ENCODE data around the gene C11orf21.

Gene C11orf21

DNA sequence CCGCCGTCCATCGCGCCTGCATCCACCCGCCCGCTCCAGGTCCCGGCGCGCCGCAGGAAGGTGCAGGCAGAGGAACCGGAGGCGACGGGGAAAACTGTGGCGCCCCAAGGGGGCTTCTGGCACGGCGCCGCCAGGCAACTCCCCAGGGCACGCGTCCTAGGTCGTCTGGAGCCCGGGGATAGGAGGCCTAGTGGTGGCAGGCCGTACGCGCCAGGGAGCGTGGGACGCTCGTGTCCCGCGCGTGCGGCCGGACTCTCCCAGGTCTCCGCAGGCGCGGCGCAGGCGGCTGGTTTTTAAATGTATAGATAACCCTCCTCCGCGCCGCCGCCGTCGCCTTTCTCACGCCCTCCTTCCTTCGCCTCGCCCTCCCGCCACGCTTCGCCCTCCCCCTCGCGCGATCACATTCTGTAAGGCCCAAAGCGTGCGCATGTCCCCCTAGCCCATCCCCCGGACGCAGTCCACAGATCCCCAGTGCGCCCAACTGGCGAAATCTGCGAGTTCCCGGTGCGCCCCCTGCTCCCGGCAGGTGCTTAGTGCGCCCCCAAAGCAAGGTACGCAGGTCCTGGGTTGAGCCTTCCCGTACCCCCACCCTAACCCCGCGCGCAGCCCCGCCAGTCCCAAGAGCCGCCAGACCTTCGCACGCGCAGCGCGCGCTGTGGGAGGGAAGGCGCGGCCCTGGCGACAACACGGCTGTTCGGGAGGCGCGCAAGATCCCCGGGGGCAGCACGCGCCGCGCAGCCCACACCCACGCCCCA lies 31.2 kb downstream of the C11orf21 start, which contains the start of gene ASCL2:
Gene ASCL2 (minus strand): TSS at position 267 of the 755 bp plus-strand sequence. CDS start 256 bp downstream, at position 11.
- DNase-seq = no peak

DNA sequence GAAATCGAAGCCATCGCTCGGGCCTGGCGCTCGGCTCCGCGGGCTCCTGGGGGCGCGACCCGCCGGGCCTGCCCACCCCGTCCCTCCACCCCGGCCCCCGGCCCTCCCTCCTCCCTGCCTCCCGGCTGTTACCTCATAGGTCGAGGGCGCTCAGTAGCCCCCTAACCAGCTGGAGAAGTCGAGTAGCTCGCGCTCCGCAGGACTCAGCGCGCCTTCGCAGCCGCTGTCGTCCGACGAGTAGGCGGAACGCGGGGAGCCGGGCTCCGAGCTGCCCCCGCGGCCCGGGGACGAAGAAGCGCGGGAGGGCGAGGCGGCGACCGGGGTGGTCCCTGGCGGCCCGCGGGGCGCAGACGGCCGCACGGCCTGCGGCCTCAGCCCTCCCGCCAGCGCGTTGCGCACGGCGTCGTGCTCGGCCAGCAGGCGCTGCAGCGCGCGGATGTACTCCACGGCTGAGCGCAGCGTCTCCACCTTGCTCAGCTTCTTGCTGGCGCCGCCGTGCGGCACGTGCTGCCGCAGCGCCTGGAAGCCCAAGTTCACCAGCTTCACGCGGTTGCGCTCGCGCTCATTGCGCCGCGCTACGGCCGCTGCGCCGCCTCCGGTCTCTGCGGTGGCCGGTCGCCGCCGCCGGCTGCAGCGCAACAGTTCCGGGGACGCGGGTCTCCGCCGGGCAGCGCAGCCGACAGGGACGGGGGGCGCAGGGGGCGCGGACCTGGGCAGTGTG lies 32.0 kb downstream of the C11orf21 start:
- peak in 2 of 4 experiments; percentile 11 to 30 for DNase-seq

DNA sequence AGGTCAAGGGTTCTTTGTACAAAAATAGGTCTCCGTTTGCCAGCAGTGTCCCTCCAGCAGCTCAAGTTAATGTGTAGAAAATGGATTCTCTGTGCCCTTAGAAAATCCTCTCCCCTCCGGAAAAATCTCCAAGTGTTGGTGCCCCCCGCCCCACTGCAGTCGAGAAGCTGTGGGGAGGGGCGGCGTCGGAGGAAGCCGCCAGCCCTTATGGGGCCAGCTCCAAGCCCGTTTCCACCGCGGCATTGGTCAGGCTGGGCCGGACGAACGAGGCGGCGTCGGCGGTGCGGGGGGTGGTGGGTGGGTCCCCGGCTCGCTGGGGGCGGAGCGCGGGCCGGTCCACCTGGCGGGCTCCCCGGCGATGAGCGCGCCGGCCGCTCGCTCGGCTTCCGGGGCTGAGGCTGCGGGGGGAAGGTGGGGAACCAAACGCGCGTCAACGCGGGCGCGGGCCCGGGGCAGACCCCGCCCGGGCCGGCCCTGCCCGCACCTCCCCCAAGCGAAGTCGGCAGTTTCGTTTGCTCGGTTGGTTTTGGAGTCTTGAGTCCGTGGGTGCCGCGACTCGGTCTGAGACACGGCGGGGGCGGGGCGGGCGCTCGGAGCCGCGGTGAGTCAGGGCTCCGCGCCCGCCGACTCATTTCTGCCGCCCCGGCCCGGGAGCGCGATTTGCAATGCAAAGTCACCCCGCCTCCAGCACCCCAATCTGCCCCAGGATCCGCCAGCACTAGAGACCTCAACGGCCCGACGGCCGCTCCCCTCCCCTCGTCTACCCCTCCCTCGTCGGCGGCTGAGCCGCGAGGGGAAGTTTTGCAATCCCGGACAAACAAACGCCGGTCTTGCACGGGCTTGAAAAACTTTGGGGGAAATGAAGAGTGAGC lies 32.8 kb downstream of the C11orf21 start:
- peak in 3 of 4 experiments; percentile 25 to 54 (median 33) for DNase-seq

DNA sequence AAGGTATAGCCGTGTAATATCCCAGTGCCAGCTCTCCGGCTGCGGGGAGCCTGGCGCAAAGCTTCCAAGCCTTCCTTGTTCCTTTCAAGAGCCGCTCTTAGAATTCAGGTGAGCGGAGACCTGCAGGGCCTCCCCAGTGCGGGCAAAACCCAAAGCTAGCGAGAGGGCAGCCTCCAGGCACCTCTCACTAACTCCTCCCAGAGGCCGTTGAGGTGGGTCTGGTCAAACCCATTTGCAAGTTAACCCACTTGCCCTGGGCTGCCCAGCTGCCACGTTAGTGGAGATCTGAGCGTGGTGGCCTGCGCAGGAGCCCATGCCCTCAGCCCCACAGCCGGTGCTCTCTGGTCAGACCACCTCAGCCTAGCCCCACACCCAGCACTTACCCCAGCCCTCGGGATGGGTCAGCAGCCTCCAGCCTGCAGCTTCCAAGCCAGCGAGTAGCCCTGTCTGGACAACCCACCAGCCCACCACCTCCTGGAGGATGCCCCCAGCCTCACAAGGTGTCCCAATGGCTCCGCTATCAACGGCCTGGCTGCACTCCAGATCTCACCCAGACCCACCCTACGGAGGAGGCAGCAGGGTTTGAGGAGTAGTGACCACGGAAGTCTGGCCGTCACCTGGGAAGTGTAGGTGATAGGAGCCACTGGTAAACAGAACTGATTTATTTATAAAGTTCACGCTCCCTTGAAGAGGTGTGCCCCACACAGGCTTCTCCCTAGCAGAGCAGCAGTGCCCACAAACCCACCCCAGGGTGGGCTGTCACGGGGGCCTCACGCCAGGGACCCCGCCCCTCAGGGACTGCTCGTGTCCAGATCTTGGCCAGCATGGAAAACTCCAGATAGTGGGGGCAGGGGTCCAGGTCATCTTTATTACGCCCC lies 33.6 kb downstream of the C11orf21 start:
- DNase-seq = no peak

DNA sequence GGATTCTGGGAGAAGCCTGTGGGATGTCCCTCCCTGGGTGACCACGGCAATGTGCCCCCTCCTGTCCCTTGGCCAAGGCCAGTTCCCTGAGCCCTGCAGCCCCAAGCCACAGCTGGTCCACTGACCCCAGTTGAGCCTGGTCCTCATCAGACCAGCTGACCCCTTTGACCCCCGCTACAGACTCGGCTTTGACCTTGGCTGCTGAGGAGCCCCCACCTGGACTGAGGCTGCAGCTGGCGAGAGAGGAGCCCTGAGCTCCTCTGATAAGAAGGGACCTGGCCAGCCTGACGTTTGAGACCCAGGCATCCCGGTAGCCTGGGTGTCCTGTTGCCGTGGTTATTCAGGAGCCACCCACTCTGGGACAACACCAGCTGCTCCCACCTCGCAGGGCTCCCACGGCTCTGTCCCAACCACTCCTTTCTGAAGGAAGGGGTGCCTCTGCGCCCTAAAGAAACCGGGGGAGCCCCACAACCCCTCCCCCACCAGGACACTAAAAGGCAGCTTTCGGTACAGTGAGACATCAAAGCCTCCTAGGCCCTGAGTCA lies 34.3 kb downstream of the C11orf21 start:
- DNase-seq = no peak

DNA sequence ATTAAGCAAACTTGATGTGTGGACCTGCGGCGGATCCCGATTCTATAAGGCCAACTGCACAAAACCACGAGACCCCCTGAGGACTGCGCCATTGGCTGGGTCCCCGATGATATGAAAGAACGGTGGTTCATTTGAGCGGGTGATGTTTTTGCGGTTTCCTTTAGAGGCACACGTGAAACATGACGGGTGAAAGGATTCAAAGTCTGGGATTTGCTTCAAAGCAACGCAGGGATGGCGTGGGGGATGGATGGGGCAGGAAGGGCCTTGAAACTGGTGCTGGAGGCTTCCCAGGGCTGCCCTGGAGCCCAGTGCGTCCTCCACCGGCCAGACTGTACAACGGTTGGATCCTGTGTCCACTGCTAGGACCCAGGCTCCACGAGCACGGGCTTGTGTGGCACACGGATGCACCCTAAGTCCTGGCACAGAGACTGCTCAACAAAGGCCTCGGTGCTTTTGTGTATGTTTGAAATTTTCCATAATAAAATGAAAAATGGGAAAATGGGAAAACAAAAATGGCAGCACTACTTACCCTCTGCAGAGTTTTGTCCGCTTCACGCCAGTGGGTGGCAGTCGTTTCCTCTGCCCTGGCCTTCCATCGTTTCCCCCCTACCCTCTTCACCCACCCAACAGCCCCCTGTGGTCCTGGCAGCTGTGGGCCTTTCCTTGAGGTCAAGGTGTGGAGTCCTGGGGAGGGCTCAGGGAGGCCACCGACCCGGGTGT lies 35.0 kb downstream of the C11orf21 start:
- no peak for DNase-seq

DNA sequence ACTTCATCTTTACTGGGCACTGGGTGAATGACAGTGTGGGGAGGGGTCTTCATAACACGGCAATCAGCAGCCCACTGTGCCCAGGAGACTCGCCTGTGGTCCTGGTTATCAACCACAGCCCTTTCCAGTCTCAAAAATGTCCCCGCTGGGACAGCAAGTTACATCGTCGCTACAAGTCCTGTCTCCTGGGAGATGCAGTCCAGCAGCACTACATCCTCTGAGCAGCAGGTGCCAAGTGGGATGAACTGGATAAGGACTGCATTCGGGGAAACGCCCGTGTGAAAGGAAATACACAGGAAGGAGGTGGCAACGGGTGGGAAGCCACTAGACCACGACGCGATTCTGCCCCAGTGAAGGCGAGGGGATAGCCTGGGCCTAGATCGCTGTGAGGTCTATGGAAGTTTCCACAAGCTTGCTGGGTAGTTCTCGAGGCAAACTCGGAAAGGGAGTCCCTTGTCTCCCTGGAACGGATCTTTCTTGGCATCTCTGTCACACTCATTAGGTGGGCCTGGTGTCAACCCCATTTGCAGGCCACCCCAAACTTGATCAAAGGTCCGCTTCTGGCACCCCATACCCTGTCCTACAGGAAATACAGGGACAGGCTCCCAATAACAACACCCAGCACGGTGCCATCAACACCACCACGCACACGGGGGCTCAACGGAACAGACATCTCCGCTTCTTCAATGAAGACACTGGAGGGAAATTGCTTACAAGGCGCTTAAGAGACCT lies 35.7 kb downstream of the C11orf21 start:
- DNase-seq = no peak

DNA sequence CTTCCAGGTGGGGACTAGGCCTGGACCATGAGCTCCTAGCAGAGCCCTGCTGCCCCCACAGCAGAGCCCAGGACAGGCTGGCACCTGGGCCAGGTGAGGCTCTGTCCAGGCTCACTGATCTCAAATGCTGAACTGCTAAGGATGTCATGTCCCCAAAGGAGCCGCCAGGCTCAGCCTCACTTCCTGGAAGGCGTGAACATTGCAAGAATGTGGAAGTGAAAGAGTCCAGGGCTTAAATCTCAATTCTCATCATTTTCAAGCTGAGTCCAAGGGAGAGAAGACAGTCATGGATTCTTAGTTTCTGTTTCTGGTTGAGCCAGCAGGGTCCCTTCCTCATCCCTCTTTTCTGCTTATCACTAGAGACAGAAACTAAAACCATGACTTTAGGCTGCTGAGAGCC lies 36.3 kb downstream of the C11orf21 start:
- no peak for DNase-seq

DNA sequence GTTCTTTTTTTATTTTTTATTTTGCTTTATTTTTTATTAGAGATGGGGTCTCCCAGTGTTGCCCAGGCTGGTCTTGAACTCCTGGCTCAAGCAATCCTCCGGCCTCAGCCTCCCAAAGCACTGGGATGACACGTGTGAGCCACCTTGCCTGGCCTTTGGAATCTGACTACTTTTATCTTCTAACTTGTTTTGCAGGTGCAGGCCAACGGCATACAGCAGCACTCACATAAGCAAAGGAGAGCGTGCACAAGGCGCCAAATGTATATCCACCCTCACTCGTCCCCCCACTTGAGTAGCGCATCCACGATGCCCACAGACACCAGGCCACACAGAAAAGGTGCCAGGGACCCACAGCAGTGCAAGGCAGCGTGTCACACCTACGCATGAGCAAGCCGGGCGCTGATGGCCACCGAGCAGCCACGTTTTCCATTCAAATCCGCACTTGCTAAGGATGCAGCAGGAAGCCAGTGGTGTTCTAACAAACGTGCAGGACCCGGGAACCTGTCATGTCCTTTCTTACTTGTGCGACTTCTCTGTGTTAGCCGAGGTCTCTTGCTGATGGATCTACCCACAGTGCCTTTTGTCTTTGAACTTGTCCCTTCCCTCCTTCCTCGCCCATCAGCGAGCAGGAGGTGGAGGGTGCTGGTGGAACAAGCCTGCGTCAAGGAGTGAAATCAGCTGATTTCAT lies 37.2 kb downstream of the C11orf21 start:
- DNase-seq = no peak

DNA sequence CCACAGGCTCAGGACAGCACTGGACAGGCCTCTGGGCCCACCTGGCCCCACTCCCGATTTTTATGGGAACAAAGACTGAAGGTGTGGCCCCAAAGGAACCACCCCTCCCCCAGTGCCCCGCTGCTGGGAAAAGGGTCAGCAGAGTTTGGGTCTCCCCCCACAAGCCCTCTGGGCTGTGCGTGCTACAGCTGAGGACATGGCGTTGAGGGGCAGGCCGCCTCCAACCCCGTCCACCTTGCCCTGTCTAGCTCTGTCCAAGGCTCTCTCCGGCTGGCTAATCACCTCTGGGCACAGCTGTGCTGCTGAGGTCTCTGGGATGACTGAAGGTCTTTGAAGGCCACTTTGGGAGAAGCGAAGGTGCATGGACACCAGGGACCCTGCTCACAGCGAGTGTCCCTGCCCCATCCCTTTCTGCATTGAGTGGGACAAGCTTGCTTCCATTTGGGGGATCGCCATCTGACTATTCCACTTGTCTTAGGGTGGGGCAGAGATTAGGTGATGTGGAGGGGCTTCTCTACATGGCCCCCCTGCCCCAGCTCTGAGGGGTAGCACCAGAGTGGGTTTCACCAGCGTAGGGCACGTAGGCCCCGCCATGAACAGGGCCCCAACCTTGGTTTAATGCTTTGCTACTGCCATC lies 37.9 kb downstream of the C11orf21 start:
- no peak for DNase-seq

DNA sequence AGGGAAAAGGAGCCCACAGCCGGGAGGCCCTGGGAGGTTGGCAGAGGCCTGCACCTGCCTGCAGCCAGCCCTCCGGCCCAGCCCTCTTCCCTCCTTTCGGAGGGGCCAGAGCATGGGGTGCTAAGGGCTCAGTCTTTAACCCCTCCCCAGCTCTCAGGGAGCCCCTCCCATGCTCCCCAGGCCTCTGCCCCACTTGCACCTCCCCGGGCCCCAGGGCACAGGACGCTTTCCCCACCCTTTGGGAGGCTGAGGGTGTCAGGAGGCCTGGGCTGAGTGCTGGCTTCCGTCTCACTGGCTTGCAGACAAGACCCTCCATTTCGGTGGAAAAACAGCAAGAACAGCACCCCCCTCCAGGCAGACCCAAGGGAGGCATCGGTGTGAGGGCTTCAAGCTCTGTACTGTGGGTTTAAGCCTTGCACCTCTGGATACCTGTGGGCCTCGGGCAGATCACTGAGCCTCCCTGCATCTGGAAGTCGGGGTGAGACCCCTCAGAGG lies 38.6 kb downstream of the C11orf21 start:
- DNase-seq = no peak

DNA sequence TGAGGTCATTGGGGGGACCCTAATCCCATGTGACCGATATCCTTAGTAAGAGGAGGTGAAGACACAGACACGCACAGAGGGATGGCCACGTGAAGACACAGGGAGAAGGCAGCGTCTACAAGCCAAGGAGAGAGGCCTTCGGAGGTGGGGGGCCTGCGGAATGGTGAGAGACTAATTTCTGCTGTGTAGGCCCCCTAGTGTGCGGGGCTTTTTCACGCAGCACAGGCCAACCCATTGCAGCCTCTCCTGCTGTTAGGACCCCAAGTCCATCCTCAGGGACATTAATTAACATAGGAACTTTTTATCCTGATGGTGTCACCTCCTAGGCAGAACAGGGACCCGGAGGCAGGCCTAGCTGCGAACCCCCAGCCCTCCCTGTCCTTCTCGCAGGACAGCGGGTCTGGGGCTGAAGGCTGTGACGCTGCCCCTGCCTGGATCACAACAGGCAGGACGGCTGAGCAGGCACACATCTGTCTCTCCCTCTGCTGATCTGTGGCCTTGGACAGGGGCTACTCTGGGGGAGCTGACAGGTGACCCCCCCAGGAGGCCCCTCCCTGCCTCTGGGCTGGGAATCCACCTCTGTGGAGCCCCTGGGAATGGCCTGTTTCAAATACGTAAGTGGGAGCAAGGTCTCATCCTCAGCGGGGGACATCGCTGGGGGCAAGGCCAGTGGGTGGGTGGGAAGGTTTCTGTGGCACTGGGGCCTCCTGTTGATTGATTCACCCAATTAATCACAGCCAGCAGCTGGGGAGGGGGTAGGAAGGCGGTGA lies 39.2 kb downstream of the C11orf21 start:
- DNase-seq = no peak

DNA sequence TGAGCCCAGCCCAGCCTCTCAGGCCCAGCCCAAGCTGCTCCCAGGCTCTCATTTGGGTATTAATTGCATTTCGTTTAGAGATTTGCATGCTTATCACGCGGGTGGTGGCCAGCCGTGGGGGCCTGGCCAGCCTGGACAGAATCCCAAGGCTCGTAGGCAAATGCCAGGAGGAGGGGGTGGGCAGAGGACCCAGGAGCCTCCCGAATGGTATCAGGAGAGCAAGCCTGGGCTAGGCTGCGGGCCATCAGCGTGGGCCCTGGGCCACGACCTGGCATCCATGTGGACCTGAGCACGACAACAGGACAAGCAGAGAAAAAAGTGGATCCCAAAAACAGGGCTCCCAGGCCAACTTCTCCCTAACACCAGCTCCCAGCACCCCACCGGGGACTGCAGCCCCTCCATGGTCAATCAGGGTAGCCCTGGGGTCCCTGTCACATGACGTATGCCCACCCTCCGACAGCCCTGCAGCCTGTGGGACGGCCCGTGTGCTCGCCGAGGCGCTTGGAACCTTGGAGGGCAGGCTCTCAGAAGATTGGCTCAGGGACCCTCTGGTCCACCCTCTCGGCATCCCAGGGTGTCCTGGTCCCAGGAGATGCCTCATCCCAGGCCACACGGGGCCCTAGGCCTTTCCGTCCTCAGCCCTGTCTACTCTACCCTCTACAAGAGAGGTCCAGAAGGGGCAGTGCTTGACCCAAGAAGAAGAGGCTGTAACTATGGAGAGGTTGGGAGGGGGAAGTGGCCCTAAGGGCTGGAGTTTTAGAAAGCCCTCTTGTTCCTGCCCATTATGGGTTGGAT lies 40.1 kb downstream of the C11orf21 start:
- DNase-seq = no peak

DNA sequence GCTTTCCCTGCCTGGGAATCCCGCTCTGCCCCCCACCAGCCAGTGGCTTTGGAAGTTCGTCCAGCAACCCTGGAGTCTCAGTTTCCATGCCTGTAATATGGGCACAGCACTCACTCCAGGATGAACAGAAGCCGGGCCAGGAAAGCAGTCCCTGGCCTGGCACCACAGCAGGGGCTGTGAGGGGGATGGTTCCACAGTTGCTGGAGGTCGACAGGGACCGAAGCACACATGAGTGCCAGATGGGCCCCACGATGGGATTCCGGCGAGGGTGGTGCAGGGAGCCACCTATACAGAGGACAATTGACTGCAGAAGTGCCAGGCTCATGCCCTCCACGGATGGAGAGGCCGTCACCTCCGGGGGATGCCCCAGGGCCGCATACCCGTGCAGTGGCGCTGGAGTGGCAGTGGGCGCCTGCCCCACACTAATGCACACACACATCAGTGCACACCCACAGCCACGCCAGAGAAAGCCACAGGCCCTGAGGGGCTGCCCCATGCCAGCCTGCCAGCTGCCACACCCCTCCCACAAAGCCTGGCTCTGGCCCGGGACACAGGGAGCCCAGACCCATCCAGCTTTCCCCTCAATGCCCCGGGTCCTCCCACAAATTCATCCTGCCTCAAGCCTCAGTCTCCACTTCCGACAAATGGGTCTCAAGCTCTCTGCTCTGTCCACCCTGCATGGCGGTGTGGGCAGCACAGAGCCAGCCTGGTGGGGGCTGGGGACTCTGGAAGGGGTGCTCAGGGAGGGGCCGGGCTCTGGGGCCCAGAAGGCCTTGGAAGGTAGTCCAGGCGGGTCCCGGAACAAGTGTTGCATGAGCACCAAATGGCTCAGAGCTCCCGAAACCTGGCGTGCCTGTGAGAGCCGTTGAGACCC lies 41.0 kb downstream of the C11orf21 start:
- no peak for DNase-seq

DNA sequence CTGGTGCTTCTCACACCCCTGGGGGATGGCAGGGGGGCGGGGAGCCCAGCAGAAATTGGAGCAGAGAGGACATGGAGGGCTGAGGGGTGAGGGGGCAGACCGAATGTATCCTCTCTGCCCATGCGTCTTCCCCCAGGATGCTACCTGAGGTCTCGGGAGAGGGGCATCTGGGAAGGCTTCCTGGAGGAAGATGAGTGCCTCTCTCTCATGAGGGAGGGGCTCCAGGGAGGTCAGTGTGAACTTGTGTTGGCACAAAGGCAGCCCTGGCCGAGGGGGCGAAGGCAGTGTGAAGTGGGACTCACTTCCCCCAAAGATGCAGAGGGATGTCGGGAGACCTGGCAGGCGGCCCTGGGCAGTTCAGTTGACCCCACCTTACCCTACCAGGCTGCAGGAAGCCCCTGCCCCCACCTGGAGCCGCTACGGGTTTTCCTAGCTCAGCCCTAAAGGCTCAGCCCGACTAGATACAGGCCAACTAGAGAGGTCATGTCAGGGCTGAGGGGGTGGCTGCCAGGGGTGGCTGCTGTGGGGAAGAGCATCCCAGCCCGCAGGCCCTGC lies 41.7 kb downstream of the C11orf21 start:
- DNase-seq = no peak

DNA sequence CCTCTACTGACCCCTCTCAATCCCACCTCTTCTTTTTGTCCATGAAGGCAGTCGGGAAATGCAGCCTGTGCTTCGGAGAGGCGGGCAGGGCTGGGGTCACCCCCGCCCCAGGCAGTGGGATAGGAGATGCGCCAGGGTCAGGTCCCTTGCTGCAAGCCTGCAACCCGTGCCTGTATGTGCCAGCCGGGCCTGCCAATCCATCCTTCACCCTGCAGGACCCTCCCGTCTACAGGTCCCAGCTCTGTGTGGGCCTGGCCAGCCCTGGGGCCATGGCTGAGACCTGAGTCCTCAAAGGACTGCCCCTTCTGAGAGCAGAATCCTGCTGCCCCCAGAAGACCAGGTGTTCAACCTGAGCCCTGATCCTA lies 42.3 kb downstream of the C11orf21 start:
- DNase-seq = no peak
